ENCODE data around the gene RS1. TPM values are rescaled to one million over a fixed set of nuclear protein-coding genes. Genes with fewer than 3 reads are reported as not detected.

RS1 gene
- total RNA-seq, 4 donors from 2014 or later, result not detected

- no peaks in the 10 kb centered on the region for H3K4me1 ChIP-seq
- in situ Hi-C loops (cut with MboI; ENCODE audit: low pct_ligation_motif_present in 1 of 4, low pct_unique_long_range_greater_than_20kb in 1 of 4, low sequenced_read_pairs in 3 of 4), result loop anchor here in 1 of 4 donors (25.0 kb wide), 1 partner anchor 262 kb away; no protein-coding TSS in a partner anchor
- DNase-seq, result peak; percentile 25
- 46% methylated on average over 19 of the region's 19 CpGs; no CpG with 5 or more reads in 1 of the 2 donors for whole genome bisulfite sequencing, 2 donors (ENCODE audit: low coverage in 1 of 2)
- TF ChIP-seq CTCF (IDR thresholded peaks at IDR 0.05) (no peak), EP300 (IDR thresholded peaks at IDR 0.05; ENCODE audit: low read depth) (no peak), POLR2A (IDR thresholded peaks at IDR 0.05) (no peak), POLR2AphosphoS5 (IDR thresholded peaks at IDR 0.05) (no peak)
- H3K36me3 ChIP-seq, result no peaks in the 10 kb centered on the region
- H3K4me3 ChIP-seq, result peak overlapping the region in 3 of 4 donors; percentile 59 to 77 (median 74)
- H3K9me3 ChIP-seq, result no peaks in the 10 kb centered on the region
- H3K27ac ChIP-seq, result peak overlapping the region; percentile 82 to 93 (median 88)
- no peaks in the 10 kb centered on the region for H3K27me3 ChIP-seq
- intact Hi-C loops (cut with DNase I; ENCODE audit: low total_unique reads), result no loop called here
Observed at GRCh38 chrX:18674417-18674787, 2.5 kb upstream of the RS1 start.

GRCh38 chrX:18668071-18668835 lies 3.7 kb downstream of the RS1 start:
- TF ChIP-seq POLR2AphosphoS5 (IDR thresholded peaks at IDR 0.05) (no peak), EP300 (IDR thresholded peaks at IDR 0.05; ENCODE audit: low read depth) (no peak)
- in situ Hi-C loops (cut with MboI; ENCODE audit: low pct_ligation_motif_present in 1 of 4, low pct_unique_long_range_greater_than_20kb in 1 of 4, low sequenced_read_pairs in 3 of 4) (loop anchor here in 2 of 4 donors (10.0 to 25.0 kb wide), 2 partner anchors 256 to 667 kb away; no protein-coding TSS in a partner anchor), intact Hi-C loops (cut with DNase I; ENCODE audit: low total_unique reads) (no loop called here)
- Histone ChIP-seq H3K27me3 (no peaks in the 10 kb centered on the region), H3K9me3 (no peaks in the 10 kb centered on the region), H3K4me1 (no peaks in the 10 kb centered on the region), H3K36me3 (no peaks in the 10 kb centered on the region), H3K4me3 (no peak overlapping the region), H3K27ac (no peak overlapping the region)
- no peak for DNase-seq
- 45 to 81% methylated on average over 2 to 15 of the region's 15 CpGs for WGBS, 2 donors (ENCODE audit: low coverage in 1 of 2)

GRCh38 chrX:18666614-18667013 lies 5.3 kb downstream of the RS1 start:
- Histone ChIP-seq H3K9me3 (no peaks in the 10 kb centered on the region), H3K27me3 (no peaks in the 10 kb centered on the region), H3K4me1 (no peaks in the 10 kb centered on the region), H3K4me3 (no peak overlapping the region), H3K27ac (no peak overlapping the region), H3K36me3 (no peaks in the 10 kb centered on the region)
- no peak for DNase-seq
- intact Hi-C loops (cut with DNase I; ENCODE audit: low total_unique reads), result no loop called here
- in situ Hi-C loops (cut with MboI; ENCODE audit: low pct_ligation_motif_present in 1 of 4, low pct_unique_long_range_greater_than_20kb in 1 of 4, low sequenced_read_pairs in 3 of 4), result loop anchor here in 2 of 4 donors (10.0 to 25.0 kb wide), 2 partner anchors 254 to 668 kb away; no protein-coding TSS in a partner anchor
- WGBS, 2 donors (ENCODE audit: low coverage in 1 of 2), result 82% methylated on average over 15 of the region's 15 CpGs; no CpG with 5 or more reads in 1 of the 2 donors
- TF ChIP-seq EP300 (IDR thresholded peaks at IDR 0.05; ENCODE audit: low read depth) (no peak), POLR2A (IDR thresholded peaks at IDR 0.05) (no peak), POLR2AphosphoS5 (IDR thresholded peaks at IDR 0.05) (no peak), CTCF (IDR thresholded peaks at IDR 0.05) (no peak)

GRCh38 chrX:18664947-18665346 lies 7.0 kb downstream of the RS1 start:
- 80 to 86% methylated on average over 1 to 8 of the region's 8 CpGs for WGBS, 2 donors (ENCODE audit: low coverage in 1 of 2)
- Histone ChIP-seq H3K4me1 (no peaks in the 10 kb centered on the region), H3K36me3 (no peaks in the 10 kb centered on the region), H3K9me3 (no peaks in the 10 kb centered on the region), H3K27me3 (no peaks in the 10 kb centered on the region), H3K27ac (no peak overlapping the region), H3K4me3 (no peak overlapping the region)
- in situ Hi-C loops (cut with MboI; ENCODE audit: low pct_ligation_motif_present in 1 of 4, low pct_unique_long_range_greater_than_20kb in 1 of 4, low sequenced_read_pairs in 3 of 4), result loop anchor here in 2 of 4 donors (10.0 to 25.0 kb wide), 2 partner anchors 253 to 670 kb away; no protein-coding TSS in a partner anchor
- no peak for TF ChIP-seq CTCF (IDR thresholded peaks at IDR 0.05)
- TF ChIP-seq EP300 (IDR thresholded peaks at IDR 0.05; ENCODE audit: low read depth), result no peak
- no peak for TF ChIP-seq POLR2A (IDR thresholded peaks at IDR 0.05)
- TF ChIP-seq POLR2AphosphoS5 (IDR thresholded peaks at IDR 0.05), result no peak
- no peak for DNase-seq
- intact Hi-C loops (cut with DNase I; ENCODE audit: low total_unique reads), result no loop called here

All from transverse colon (tissue), 4 donors.